C4-2B (cell line): ENCODE measurements around the gene INPP5F.
"Not testable (repeated sequence)": the region's sequence is repeated elsewhere in the genome, so short reads cannot be mapped to it uniquely, and the experiment has no call there.

Source experiments
- H3K27ac ChIP-seq: fragments of 450-650 bp; 2 replicates; pipeline ENCODE4 v1.5.1; 2017
- ZFX ChIP-seq: fragments of 450-650 bp; IDR thresholded peaks from 2 replicates; pipeline ENCODE4 v1.6.1; 2017
- TF ChIP-seq, protein P1 (sequence below): fragments of 450-650 bp; conservative IDR thresholded peaks from 2 replicates; pipeline ENCODE4 v1.5.1; 2017; ENCODE audit warnings: mild to moderate bottlenecking

Gene INPP5F

GRCh38 chr10:119782981-119783664 is 57.3 kb downstream of the INPP5F start:
- TF ChIP-seq, protein P1, sequence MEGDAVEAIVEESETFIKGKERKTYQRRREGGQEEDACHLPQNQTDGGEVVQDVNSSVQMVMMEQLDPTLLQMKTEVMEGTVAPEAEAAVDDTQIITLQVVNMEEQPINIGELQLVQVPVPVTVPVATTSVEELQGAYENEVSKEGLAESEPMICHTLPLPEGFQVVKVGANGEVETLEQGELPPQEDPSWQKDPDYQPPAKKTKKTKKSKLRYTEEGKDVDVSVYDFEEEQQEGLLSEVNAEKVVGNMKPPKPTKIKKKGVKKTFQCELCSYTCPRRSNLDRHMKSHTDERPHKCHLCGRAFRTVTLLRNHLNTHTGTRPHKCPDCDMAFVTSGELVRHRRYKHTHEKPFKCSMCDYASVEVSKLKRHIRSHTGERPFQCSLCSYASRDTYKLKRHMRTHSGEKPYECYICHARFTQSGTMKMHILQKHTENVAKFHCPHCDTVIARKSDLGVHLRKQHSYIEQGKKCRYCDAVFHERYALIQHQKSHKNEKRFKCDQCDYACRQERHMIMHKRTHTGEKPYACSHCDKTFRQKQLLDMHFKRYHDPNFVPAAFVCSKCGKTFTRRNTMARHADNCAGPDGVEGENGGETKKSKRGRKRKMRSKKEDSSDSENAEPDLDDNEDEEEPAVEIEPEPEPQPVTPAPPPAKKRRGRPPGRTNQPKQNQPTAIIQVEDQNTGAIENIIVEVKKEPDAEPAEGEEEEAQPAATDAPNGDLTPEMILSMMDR = no peak
- TF ChIP-seq ZFX = no peak

DNA sequence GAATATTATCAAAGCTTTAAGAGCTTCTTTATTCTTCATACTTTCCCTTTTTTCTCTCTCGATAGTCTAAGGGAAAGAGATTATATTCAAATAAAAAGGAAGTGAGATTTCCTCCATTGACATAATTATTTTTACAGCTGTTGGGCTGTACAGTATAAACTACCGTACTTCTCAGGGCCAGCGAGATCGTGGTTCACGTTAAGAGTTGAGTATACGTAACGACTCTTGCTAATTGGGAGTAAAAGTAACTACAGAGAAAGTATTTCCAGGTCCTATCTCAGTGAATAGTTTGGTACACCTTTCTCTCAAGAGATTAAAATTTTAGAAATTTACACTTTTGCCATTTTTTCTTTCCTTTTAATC is 57.8 kb downstream of the INPP5F start:
- H3K27ac ChIP-seq = no peak overlapping the region
- TF ChIP-seq, protein P1 = no peak
- no peak for TF ChIP-seq ZFX

More at GRCh38 chr10:119782981-119783664, 57.3 kb downstream of the INPP5F start:
- no peak overlapping the region for H3K27ac ChIP-seq

- no peak overlapping the region for H3K27ac ChIP-seq
- TF ChIP-seq, protein P1 = no peak
- TF ChIP-seq ZFX = no peak
These were observed 58.7 kb downstream of the INPP5F start for GRCh38 chr10:119784340-119785067.

DNA sequence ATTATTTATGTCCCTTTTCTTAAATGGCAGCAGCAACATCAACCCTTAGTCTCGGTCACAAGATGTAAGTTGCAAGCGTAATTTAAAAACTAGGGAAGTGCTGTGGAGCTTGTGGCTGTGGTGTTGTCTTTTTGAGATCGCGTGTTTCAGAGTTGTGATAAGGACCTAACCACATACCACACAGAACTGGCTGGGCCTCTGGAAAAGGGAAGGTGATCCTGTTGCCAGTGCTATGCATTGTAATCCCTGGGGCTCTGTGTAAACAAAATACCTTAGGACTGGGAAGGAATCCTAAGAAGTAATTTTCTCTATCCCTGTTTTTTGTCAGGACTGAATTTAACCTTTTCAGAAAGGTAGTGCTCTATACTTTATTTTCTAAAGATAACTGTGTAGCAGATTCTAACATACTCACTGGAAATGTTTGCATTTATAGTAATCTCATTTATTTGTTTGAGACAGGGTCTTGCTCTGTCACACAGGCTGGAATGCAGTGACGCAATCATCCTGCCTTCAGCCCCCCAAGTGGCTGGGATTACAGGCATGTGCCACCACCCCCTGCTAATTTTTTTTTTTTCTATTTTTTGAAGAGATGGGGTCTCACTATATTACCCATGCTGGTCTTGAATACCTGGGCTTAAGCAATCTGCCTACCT is 60.4 kb downstream of the INPP5F start:
- no peak overlapping the region for H3K27ac ChIP-seq
- TF ChIP-seq, protein P1 = no peak
- no peak for TF ChIP-seq ZFX

DNA sequence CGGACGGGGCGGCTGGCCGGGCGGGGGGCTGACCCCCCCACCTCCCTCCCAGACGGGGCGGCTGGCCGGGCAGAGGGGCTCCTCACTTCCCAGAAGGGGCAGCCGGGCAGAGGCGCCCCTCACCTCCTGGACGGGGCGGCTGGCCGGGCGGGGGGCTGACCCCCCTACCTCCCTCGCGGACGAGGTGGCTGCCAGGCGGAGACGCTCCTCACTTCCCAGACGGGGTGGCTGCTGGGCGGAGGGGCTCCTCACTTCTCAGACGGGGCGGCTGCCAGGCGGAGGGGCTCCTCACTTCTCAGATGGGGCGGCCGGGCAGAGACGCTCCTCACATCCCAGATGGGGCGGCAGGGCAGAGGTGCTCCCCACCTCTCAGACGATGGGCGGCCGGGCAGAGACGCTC is 69.3 kb downstream of the INPP5F start:
- not testable (repeated sequence) for H3K27ac ChIP-seq

GRCh38 chr10:119796039-119796438 is 70.2 kb downstream of the INPP5F start:
- no peak overlapping the region for H3K27ac ChIP-seq
- TF ChIP-seq, protein P1 = no peak
- no peak for TF ChIP-seq ZFX

- H3K27ac ChIP-seq = no peak overlapping the region
- TF ChIP-seq ZFX = no peak
- TF ChIP-seq, protein P1 = no peak
These were observed 75.3 kb downstream of the INPP5F start for GRCh38 chr10:119801176-119801575.
